K562 (cell line): Measurements from ENCODE around the gene PRR29. TPM values are rescaled to one million over a fixed set of nuclear protein-coding genes. Genes with fewer than 3 reads are reported as not detected.

Experiments
- ATAC-seq: fragments of 200-7000 bp; cut with Tn5 transposase; 3 replicates; pipeline ENCODE4 v1.9.1; 2020; ENCODE audit warnings: moderate library complexity
- BruUV-seq: library from RNA; stranded (reverse); fragments of 400-500 nt; replicated peaks from 2 replicates; lab custom pipeline; 2021; lab: Mats Ljungman, UMichigan
- CTCF ChIA-PET: fragments of 300-600 bp; formaldehyde crosslinking; extraction: SDS; loops from one replicate; lab custom pipeline; 2021; ENCODE audit warnings: low intra/inter-chr PET ratio; lab: Yijun Ruan, JAX
- POLR2A ChIA-PET: fragments of 300-600, 350-650 bp; sonication (Branson Sonifier 250); formaldehyde crosslinking; extraction: SDS; loops from one replicate; lab custom pipeline; 2021; ENCODE audit warnings: antibody characterized with exemption, inconsistent platforms; lab: Yijun Ruan, JAX
- DNase-seq, 4 experiments: peaks; one replicate each; pipeline versions ENCODE4 v3.0.0 to v3.0.0-alpha.2; 2011 to 2018; ENCODE audit warnings: low spot score in 3 of 4, mixed read lengths in 3 of 4; ENCODE audit errors: extremely low read depth in 1 of 4
- FAIRE-seq: peaks from 2 replicates; lab custom pipeline; 2011; peaks lifted over from hg19 to GRCh38; lab: Jason Lieb, UNC
- H2AFZ ChIP-seq: 2 replicates; pipeline ENCODE4 v1.6.0; 2011; ENCODE audit warnings: low read depth, low read length, control low read depth, inconsistent platforms
- H3K27ac ChIP-seq: fragments of 200-600 bp; 3 replicates; pipeline ENCODE4 v1.8.0; 2011; ENCODE audit warnings: low read depth, mild to moderate bottlenecking, control low read depth, inconsistent platforms, low read length, moderate library complexity, mixed read lengths; ENCODE audit errors: extremely low read depth
- H3K27me3 ChIP-seq, 2 experiments: fragments of 300-600 bp in 1 of 2; 2 replicates in 1 of 2; 3 replicates in 1 of 2; pipeline versions ENCODE4 v1.6.0 to v1.8.0; 2011; ENCODE audit warnings: inconsistent platforms in 2 of 2, low read length in 2 of 2, mild to moderate bottlenecking in 1 of 2, mixed read lengths in 1 of 2, moderate library complexity in 1 of 2; ENCODE audit not compliant: control insufficient read depth in 2 of 2, insufficient read depth in 2 of 2
- H3K36me3 ChIP-seq: fragments of 300-600 bp; 3 replicates; pipeline ENCODE4 v1.8.0; 2011; ENCODE audit warnings: mild to moderate bottlenecking, low read length, inconsistent platforms; ENCODE audit not compliant: control insufficient read depth, insufficient read depth
- H3K4me1 ChIP-seq, 2 experiments: fragments of 200-600 bp in 1 of 2; replicated peaks in 1 of 2; 2 replicates in 1 of 2; 3 replicates in 1 of 2; pipeline versions ENCODE4 v1.5.1 to v1.8.0; 2011; ENCODE audit warnings: inconsistent platforms in 2 of 2, low read length in 2 of 2, mild to moderate bottlenecking in 1 of 2, mixed read lengths in 1 of 2, moderate library complexity in 1 of 2; ENCODE audit not compliant: control insufficient read depth in 2 of 2, insufficient read depth in 2 of 2
- H3K4me2 ChIP-seq: 2 replicates; pipeline ENCODE4 v1.6.1; 2011; ENCODE audit warnings: low read length, control low read depth, inconsistent platforms, mixed read lengths; ENCODE audit not compliant: insufficient read depth
- H3K4me3 ChIP-seq: fragments of 200-600 bp; sonication (generic), shearing (Covaris generic); 2 replicates; pipeline ENCODE4 v1.5.1; 2016; ENCODE audit warnings: control low read depth, inconsistent platforms
- H3K79me2 ChIP-seq: fragments of 200-600 bp; 3 replicates; pipeline ENCODE4 v1.8.0; 2011; ENCODE audit warnings: low read length, inconsistent platforms; ENCODE audit not compliant: control insufficient read depth, insufficient read depth
- H3K9ac ChIP-seq, 2 experiments: 2 replicates each; pipeline versions ENCODE4 v1.6.0 to v1.6.1; 2011; ENCODE audit warnings: low read depth in 2 of 2, low read length in 2 of 2, control low read depth in 1 of 2, inconsistent platforms in 1 of 2, mild to moderate bottlenecking in 1 of 2, mixed read lengths in 1 of 2; ENCODE audit not compliant: insufficient read depth in 1 of 2
- H3K9me1 ChIP-seq: one replicate; pipeline ENCODE4 v1.6.0; 2011; ENCODE audit warnings: inconsistent platforms, mild to moderate bottlenecking, low read length, moderate library complexity; ENCODE audit not compliant: control insufficient read depth, insufficient read depth
- H3K9me3 ChIP-seq: replicated peaks from 2 replicates; pipeline ENCODE4 v1.5.1; 2011; ENCODE audit warnings: low read depth, low read length, inconsistent platforms; ENCODE audit not compliant: control insufficient read depth, insufficient read depth
- H4K20me1 ChIP-seq: replicated peaks from 2 replicates; pipeline ENCODE4 v1.6.1; 2011; ENCODE audit warnings: low read length, inconsistent platforms, mixed read lengths; ENCODE audit not compliant: control insufficient read depth, insufficient read depth
- HDAC3 ChIP-seq: fragments of 450-650 bp; IDR thresholded peaks from 2 replicates; pipeline ENCODE4 v1.6.1; 2018; ENCODE audit warnings: borderline replicate concordance, mild to moderate bottlenecking, moderate library complexity; ENCODE audit not compliant: partially characterized antibody
- POLR2G ChIP-seq: fragments of 200-400 bp; formaldehyde crosslinking; IDR thresholded peaks from 2 replicates; pipeline ENCODE4 v1.6.1; 2017; ENCODE audit warnings: low read depth, mild to moderate bottlenecking, antibody characterized with exemption, low read length, moderate library complexity
- RBFOX2 ChIP-seq: fragments of 200-400 bp; formaldehyde crosslinking; IDR thresholded peaks from 2 replicates; pipeline ENCODE4 v1.6.1; 2017; ENCODE audit warnings: low read depth, mild to moderate bottlenecking, low read length, moderate library complexity
- WGBS: fragments of 100-300 bp; shearing (Covaris generic); methylation state at CpG from one replicate; pipeline ENCODE4 v1.1.6; 2016; ENCODE audit warnings: low coverage, mixed read lengths; ENCODE audit not compliant: insufficient coverage; ENCODE audit errors: missing lambda C conversion rate; 5-methylcytosine and 5-hydroxymethylcytosine counted together
- in situ Hi-C: fragments of 300-500 bp; cut with MboI; formaldehyde crosslinking; loops from 4 replicates; pipeline ENCODE4 v1.15.0; 2018; ENCODE audit warnings: inconsistent platforms, mixed read lengths
- intact Hi-C: fragments of 100-400 bp; cut with micrococcal nuclease; formaldehyde crosslinking; loops from 2 replicates; pipeline ENCODE4 v1.14.2; 2022
- polyA plus RNA-seq, 8 experiments: library from polyadenylated mRNA; depleted of rRNA in 4 of 8; stranded (reverse) in 5 of 8; unstranded in 3 of 8; fragments of >200 nt; fragmentation: Nextera tagmentation in 2 of 8; fragmentation: Illumina TruSeq in 1 of 8; extraction: Ambion mirVana in 2 of 8; extraction: Trizol in 1 of 8; gene quantifications; 2 replicates each; pipeline versions ENCODE4 v1.2.1 to v1.2.3, GENCODE V29; 2011 to 2014; ENCODE audit warnings: inconsistent platforms in 1 of 8, missing spikeins in 1 of 8
- total RNA-seq, 7 experiments: library from RNA; depleted of rRNA in 6 of 7; stranded (reverse); fragments of >200 nt in 6 of 7; fragmentation: Illumina TruSeq in 2 of 7; extraction: Trizol in 2 of 7; gene quantifications; 2 replicates each; pipeline versions ENCODE4 v1.2.1 to v1.2.3, GENCODE V29; 2011 to 2021; ENCODE audit warnings: low replicate concordance in 1 of 7

Gene PRR29
- total and polyA plus RNA-seq, 9 of the 15 experiments (the other 6 are each of a cell fraction or from before 2014, with no cell fraction given), result 0.08 to 0.58 (median 0.15) TPM; not detected in 5

- Histone ChIP-seq H3K79me2 (peaks cover 22% of the 10 kb centered on the region), H3K27ac (no peak overlapping the region), H3K9me1 (no peaks in the 10 kb centered on the region), H3K4me1 (peaks cover 18 to 76% of the 10 kb centered on the region in 2 experiments), H3K4me2 (no peak overlapping the region)
- in situ Hi-C loops, result no loop called here
- POLR2A ChIA-PET, result interaction anchor here (0.8 to 1.4 kb wide), 3 partner anchors 14 to 127 kb away, joined by 3 to 4 read pairs (median 4); partner anchors contain the start of gene ERN1
- TF ChIP-seq HDAC3, result no peak
- peak; percentile 31 for TF ChIP-seq RBFOX2
- TF ChIP-seq POLR2G, result peak; percentile 27; the same call in 1 of the 2 replicates
- TF ChIP-seq, all 486 proteins: peak for 2
- FAIRE-seq, result no peak
- H4K20me1 ChIP-seq, result no peaks in the 10 kb centered on the region
- no peaks in the 10 kb centered on the region for H3K27me3 ChIP-seq
- intact Hi-C loops, result no loop called here
- H3K4me3 ChIP-seq, result no peak overlapping the region
- no TSS peak for BruUV-seq
- H3K36me3 ChIP-seq, result peaks cover 31% of the 10 kb centered on the region
- H3K9me3 ChIP-seq, result no peaks in the 10 kb centered on the region
- 93% methylated on average over 20 of the region's 22 CpGs for WGBS
- peak in 2 of 4 experiments; percentile 6 to 11 for DNase-seq
- CTCF ChIA-PET, result no interaction called here
- H2AFZ ChIP-seq, result no peak overlapping the region
- peak overlapping the region in 1 of 2 experiments; percentile 26; a peak in 1 of 4 replicates for H3K9ac ChIP-seq
- no peak for ATAC-seq
These were observed 4.7 kb downstream of the PRR29 start for GRCh38 chr17:64002658-64003525.
